Retinal pigment epithelial cell (primary cell): ENCODE data around the gene GAS6.

Experiments used
- DNase-seq: peaks from one replicate; pipeline ENCODE4 v3.0.0-alpha.2; 2010; ENCODE audit warnings: low read depth
- H3K4me3 ChIP-seq: 2 replicates; pipeline ENCODE4 v1.5.1; 2011; ENCODE audit warnings: mild to moderate bottlenecking, low read length, control low read depth, moderate library complexity
- TF ChIP-seq, protein P1 (sequence below): conservative IDR thresholded peaks from 2 replicates; pipeline ENCODE4 v1.5.1; 2011; ENCODE audit warnings: low read depth, low read length, control low read depth, inconsistent platforms

The GAS6 gene

DNA sequence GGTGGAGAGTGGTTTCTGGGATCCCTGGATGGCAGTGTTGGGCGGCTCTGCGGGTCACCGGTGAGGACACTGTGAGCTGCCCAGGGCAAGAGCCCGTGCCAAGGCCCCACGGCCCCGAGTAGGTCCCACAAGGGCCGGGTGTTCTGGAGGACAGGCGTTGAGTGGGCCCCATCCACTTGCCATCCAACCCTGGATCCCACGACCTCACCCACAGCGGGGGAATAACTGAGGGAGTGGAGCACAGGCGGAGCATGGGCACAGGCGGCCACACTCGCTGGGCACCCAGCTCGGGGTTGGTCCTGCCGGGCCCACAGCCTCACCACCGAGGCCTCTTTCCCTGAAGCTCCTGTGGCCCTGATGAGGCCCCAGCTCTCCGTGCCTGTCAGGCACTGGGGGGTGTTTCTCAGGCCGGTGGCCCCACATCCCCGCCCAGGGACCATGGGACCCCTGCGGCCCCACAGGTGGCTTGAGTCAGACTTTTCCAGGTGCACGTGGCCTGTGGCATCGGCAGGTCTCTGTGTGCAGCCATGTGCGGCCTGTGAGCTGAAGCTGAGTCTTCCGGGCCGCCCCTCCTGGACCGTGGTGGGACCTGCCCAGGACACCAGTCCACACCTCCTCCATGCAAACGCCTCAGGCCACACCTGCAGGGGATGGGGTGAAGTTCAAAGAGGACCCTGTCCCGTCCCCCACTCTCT lies 88.3 kb downstream of the GAS6 start:
- no peak for DNase-seq
- TF ChIP-seq, protein P1, sequence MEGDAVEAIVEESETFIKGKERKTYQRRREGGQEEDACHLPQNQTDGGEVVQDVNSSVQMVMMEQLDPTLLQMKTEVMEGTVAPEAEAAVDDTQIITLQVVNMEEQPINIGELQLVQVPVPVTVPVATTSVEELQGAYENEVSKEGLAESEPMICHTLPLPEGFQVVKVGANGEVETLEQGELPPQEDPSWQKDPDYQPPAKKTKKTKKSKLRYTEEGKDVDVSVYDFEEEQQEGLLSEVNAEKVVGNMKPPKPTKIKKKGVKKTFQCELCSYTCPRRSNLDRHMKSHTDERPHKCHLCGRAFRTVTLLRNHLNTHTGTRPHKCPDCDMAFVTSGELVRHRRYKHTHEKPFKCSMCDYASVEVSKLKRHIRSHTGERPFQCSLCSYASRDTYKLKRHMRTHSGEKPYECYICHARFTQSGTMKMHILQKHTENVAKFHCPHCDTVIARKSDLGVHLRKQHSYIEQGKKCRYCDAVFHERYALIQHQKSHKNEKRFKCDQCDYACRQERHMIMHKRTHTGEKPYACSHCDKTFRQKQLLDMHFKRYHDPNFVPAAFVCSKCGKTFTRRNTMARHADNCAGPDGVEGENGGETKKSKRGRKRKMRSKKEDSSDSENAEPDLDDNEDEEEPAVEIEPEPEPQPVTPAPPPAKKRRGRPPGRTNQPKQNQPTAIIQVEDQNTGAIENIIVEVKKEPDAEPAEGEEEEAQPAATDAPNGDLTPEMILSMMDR: no peak
- no peak overlapping the region for H3K4me3 ChIP-seq

GRCh38 chr13:113774177-113775107 lies 89.4 kb downstream of the GAS6 start:
- TF ChIP-seq, protein P1: no peak
- DNase-seq: no peak
- no peak overlapping the region for H3K4me3 ChIP-seq

DNA sequence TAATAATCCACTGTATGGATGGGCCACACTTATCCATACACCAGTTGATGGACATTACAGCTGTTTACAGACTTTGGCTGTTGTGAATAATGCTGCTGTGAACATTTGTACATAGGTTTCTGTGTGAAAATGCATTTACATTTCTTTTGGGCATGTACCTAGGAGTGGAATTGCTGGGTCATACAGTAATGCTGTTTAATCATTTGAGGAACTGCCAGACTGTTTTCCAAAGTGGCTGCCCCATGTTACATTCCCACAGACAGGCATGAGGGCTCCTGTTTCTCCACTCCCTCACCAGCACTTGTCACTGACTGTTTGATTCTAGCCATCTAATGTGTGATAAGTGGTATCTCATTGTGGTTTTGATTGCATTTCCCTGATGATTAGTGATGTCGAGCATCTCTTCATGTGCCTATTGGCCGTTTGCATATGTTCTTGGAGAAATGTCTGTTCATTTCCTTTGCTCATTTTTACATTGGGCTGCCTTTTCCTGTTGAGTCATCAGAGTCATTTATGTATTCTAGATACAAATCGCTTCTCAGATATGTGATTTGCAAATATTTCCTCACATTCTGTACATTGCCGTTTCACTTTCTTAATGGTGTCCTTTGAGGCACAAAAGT lies 92.1 kb downstream of the GAS6 start:
- no peak overlapping the region for H3K4me3 ChIP-seq
- no peak for DNase-seq
- TF ChIP-seq, protein P1: no peak

GRCh38 chr13:113770937-113771336 lies 92.9 kb downstream of the GAS6 start:
- TF ChIP-seq, protein P1: no peak

More at GRCh38 chr13:113770937-113771336, 92.9 kb downstream of the GAS6 start:
- H3K4me3 ChIP-seq: no peak overlapping the region
- DNase-seq: no peak
